Measurements from ENCODE around the gene INKA2.

INKA2 gene

DNA sequence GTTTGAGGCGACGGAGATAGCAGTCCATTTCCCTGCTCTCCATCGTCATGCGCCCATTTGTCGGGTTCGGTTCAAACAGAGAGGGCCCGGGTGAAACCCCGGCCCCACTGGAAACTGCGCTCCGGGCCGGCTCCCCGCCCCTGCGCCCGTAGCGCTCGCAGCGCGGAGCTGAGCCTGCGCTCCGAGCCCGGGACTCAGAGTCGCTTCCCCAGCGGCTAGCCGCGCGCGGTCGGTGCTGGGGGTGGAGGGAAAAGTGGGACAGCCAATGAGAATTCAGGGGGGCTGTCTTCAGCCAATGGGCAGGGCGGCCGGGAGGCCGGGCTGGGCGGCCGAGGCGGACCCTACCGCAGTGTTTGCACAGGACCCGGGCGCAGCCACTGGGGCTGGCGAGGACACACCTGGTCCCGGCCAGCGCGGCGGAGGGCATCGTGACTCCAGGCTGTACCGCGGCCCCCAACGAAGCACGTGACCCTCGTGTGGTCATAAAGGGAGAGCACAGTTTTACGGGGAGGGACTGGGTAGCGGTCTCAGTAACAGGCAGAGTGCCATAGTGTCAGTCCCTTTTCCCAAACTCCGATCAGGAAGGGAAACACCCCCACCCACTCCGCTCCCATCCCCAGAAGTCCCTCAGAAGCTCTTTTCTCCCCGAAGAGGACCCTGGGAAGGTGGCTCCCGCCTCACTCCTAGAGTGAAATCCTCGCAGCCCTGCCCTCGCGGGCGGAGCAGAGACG, at the start of gene INKA2:
Gene INKA2, minus strand, starts transcription at position 202 of the 731 bp plus-strand sequence. Its CDS starts 153 bp downstream, at position 49.
- DNase-seq: peak; percentile 86

DNA sequence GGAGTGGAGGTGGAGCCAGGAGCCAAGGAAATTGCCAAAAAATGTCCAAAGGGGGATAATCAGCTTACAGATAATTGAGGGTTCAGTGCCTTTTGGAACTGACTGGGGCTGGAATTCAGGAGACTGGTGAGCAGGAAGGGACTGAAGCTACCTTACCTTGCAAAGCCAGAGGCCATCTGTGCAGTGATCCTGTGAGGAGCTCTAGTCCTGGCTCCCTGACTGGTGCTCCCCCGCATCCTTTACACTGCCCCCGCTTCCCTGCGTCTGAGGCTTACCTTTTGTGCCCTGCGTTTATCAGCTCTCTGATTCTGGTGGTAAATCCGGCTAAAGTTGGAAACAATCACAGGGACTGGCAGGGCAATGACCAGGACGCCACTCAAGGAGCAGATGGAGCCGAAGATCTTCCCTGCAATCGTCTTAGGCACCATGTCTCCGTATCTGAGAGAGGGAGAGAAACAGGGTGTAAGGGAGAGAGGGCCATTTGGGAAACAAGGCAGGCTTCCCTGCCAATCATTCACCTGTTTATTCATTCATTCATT, 47.5 kb upstream of the INKA2 start:
- DNase-seq: no peak

DNA sequence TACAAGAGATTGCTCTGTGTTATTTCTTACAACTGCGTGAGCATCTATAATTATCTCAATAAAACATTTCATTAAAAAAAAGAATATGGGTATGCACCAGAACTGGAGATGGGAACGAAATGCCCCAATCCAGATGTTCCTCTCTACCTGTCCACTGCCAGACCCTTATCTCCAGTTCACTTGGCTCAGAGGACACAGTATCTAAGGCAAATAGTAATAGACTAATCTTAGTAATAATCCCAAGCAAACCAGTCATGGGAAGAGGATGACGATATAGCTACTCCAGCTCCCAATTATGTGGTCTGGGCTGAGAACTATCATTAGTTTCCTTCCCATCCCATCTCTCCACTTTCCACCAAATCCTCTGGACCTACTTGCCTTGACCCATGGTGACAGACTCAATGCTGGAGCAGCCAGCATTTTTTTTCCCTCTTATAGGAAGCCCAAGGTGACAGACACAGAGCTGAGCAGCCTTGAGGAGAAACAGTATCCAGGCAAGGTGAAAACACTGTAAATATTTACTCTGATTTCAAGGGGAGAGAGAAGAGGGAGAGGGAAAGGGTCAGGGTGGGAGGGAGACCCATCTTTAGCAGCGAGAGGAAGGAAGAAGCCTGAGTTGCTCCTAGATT, 45.2 kb upstream of the INKA2 start:
- DNase-seq: no peak

DNA sequence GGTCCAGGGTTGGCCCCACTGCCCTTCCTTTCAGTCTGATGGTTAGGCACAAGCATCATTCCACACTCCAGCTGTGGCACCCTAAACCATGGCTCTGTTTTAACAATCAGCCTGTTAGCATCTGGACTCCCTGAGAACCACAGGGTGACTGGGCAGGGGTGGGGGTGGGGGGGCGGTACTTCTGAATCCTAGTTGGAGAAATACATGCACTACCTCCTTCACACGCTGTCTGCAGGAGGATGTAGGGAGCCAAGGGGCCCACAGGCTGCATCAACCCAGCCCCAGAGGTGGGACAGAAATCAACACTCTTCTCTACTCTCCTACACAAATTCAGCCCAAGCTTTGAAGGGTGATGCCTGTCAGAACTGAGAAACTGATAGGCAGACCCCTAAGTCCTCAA, 40.4 kb upstream of the INKA2 start:
- DNase-seq: no peak

DNA sequence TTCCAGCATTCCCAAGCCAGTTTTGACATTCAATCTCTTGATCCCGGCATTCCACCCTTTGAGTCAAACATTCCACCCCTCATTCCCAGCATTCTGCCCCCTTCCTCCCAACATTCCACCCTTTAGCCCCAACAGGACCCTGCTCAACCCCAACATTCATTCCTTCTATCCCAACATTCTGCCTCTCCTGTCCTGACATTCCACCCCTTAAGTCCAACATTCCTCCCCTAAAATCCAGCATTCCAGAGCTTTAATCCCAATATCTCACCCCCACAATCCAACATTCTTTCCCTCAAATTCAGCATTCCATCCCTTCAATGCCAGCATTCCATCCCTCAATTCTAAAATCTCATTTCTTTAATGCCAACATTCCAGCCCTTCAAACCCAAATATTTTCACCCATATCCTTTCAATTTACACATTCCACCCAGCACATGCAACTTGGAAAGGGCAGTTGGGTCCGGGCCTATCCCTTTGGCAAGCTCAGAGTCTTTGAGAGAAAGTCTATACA, 39.4 kb upstream of the INKA2 start:
- no peak for DNase-seq

DNA sequence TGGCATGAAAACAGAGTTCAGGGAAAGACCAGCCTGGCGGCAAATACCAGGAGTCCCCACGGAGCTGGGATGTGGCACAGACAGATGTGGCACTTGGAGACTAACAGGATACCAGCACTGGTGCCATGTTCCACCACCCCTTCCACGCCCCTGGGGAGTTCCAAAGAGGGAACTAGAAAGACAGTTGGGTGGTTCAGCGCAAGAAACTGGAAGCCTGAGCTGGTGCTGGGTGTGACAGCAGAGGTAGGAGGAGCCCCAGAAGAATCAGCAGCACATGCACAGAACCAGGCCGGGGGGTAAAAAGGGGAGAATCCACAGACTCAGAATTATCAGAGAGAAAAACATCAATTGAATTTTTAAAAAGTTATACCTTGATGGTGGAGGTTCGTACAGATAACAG, 38.9 kb upstream of the INKA2 start:
- no peak for DNase-seq

DNA sequence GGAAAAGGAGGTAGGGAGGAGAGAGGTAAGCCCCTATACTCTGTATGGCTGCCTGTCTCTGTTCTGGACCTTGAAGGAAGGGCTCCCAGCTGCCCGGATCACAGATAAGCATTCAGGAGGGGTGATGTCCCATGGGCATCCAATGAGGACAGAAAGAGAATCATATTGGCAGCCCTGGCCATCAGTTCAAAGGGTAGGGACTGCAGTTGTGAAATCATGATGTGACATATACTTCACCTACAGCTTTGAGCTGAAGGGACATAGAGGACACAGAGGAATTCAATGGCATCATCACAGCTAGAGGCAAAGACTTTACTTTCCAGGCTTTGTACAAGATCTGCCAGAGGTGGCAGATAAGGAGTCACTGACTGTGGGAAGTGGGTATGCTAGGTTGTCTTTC, 38.1 kb upstream of the INKA2 start:
- DNase-seq: no peak

DNA sequence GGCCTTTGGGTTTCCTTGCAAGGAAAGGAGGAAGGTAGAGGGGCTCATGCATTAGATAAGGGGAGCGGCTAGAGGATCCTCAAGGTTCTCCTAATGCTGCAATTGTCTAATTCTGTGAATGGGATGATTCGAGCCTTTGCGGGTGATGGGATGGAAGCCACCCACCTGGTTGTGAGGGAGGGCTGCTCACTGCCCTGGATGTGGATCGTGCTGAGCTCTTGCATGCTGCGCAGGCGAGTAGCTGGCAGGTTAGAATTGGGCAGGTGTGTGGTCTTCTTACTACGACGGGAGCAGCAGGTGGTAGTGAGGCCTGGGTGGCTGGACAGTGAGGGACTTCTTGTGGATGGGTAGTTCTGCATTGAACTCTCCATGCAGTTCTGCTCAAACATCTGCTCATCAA, 37.7 kb upstream of the INKA2 start:
- DNase-seq: no peak

DNA sequence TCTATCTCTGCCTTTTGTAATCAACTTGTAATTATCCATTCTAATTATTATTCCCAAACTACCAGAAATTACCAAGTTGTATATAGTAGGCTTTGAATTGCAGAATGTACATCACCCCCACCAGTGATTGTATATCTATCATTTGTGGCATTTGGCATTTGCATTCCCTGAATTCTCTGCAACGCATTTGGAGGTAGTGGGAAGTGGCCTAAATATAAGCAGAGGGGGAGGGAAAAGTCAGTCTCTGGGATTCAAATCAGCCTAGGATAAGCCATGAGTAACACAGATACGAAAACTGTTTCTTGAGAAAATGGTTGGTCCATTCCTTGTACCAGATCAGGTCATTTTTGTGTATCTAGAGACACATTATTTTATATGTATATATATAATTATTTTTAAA, 37.2 kb upstream of the INKA2 start:
- no peak for DNase-seq

DNA sequence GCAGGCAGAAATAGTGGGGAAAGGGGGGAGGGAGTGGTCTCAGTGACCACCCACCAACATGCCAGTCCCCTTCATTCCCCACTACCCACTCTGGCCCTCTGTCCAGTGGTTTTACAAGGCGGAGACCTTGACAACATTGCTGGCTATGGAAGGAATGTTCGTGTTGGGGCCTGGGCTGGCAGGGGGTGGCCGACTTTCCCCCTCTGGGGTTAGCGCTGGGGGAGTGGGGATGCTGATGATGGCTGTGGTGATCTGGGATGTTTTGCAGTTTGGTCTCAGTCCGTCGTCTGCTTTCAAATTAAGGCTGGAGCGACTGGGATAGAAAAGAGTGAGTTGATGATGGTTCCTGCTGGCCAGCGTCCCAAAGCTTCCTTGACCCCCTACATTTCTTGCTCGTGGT, 36.8 kb upstream of the INKA2 start:
- no peak for DNase-seq

DNA sequence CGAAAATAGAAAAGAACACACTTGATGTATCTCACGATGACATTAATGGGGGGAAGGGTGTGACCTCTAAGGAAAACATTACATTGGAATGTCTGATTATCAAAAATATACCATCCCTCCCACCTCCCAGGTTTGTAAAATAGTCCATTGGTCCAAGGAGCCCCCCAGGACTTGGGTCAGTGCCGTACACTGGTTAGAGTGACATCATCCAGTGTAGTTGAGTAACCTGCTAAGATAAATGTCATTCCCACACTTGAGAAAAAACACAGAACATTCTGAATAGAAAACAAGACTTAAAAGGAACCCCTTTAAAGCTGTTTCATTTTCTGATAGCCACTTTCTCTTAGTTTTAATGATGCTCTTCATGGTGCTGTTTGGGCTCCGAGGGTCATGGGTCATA, 31.7 kb upstream of the INKA2 start:
- DNase-seq: no peak

DNA sequence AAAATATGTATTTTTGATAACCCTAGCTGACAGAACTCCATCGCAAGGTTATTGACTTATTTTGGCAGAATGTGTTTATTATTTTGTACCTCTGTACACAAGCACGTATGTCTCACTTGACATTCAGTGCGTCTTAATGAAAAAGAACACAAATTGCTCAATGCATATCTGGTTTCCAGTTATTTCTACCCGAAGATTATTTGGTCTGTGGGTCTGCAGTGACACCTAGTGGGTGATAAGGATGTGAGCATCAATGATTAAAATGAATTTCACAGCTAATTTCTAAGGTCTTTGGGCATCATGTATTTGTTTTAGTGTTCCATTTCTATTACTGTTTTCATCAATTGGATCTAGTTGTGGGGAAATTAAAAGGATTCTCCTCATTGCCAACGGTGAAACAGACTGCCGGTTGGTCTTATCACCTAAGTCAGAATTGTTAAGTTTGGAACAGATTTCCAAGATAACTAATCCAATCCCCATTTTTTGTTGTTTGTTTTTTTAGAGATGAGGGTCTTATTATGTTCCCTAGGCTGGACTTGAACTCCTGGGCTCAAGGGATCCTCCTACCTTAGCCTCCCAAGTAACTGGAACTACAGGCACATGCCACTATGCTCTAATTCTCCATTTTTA, 30.4 kb upstream of the INKA2 start:
- peak; percentile 52 for DNase-seq

DNA sequence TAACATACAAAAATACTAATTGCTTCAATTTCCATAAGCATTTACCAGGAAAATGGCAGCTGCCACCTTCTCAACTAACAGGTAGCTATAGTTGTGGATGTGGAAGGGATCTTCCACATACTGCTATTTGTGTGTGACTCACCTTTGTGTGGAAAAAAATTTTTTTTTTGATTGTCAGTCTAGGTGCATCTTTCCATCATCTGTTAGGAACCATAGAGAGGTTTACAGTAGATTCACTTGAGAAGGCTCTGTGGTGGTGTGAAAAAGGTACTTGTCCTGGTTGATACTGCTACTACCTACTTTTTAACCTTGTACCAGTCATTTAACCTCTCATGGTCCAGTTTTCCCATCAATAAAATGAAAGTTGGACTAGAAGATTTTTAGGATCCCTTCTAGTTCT, 29.4 kb upstream of the INKA2 start:
- DNase-seq: no peak

DNA sequence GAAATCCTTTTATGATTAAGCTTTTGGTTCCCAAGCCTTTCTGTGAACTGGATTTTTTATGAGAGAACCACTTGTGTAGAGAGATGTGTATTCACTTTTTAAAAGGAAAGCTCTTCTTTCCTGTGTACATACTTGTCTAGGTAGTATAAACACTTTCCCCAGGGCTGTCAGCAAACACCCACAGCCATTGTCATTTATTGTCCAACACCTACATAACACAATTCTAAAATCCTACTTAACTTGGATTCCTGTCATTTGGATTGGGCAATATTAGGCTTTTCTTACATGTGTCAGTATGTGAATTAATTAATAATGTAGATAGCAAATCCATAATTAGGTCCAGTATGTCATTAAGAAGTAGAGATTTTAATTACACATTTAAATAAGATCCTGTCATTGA, 28.8 kb upstream of the INKA2 start:
- no peak for DNase-seq

DNA sequence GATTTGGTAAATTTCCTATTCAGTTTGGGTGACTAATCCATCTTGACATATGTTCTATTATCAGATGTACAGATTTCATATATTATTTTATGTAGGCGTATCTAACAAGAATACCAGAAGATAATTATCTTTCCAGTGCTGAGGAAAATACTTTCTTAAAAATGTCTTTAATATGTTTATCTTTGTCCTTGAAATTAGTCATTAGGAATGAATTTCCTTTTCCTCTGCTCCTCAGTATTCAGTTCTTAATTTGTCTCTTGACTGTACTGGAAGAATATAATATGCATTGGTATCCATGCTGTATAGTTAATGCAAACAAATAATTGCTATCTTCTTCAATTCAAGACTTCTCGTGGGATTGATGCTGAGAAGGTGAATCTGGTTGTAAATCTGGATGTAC, 23.1 kb upstream of the INKA2 start:
- no peak for DNase-seq

DNA sequence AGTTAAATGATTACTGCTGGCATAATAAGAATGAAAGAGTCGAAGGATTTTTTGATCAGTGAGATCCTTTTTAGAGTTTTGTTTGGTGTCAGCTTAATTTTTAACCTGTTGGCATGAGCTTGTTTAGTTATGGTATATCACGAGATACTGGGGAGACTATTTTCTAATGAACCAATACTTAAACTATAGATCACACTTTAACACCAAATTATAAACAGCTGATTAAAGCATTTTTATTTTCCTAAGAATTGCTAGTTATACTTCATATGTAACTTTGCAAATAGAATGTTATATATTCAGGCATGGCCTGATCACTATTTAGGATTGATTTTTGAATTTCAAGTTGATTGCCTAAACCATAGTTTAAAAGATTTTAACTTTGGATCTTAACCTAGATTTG, 22.5 kb upstream of the INKA2 start:
- DNase-seq: no peak

DNA sequence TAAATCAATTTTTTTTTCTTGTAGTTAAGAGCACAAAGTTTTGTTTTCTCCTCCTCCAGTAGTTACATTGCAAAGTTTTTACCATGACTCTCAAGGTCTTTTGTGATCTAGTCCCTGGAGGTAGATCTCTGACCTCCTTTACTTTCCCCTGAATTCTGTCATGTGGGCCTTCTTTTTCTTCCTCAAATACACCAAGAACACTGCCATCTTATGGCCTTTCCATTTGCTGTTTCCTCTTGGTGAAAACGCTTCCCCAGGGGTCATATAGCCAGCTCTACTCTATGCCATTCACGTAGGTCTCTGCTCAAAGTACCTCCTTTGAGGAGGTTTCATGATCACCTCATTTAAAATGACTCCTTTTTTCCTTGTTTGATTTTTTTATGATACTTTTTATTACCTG, 19.2 kb upstream of the INKA2 start:
- no peak for DNase-seq

DNA sequence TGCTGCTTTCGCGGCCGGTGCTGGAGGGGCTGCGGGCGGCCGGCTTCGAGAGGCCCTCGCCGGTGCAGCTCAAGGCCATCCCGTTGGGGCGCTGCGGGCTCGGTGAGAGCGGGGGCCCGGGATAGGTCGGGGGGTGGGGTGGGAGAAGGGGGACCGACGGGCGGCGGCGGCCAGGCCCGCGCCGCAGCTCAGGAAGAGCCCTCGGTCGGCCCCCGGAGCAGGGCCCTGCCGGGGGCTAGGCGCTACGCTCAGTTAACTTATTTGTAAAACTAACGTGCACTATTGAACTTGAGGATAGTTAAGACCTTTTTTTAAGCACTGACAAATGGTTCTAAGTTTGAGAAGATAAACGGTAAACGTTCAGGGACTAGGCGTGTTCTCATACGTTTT, 16.9 kb upstream of the INKA2 start:
- no peak for DNase-seq

DNA sequence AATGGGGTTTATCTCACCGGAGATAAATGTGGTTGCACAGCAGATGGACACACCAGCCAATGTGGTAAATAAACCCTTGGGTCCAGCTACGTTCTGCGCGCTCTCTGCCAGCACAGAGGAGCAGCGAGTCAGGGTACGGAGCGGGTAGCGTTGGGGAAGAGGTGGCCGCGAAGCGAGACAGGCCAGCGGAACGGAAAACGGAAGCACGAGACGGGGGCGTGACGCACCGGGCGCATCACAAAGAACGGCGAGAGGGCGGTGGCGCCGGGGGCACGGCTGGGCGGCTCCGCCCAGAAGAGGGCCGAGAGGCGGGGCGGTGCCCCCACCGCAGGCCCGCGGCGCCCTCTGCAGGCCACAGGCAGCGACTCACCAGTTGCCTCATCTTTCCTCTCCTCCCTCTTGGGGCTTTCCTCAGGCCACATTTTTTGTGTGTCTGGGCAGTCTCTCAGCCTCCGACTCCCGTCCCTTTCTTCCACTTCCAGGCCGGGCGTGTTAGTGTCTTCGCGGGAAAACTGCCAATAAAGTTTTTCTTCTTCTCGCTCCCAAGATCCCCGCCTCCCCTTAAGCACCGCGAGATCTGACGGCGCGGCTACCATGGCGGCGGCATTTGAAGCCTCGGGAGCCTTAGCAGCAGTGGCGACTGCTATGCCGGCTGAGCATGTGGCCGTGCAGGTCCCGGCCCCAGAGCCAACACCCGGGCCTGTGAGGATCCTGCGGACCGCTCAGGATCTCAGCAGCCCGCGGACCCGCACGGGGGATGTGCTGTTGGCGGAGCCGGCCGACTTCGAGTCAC, 16.3 kb upstream of the INKA2 start, which contains the start of gene DDX20:
Gene DDX20, plus strand, starts transcription at position 571 of the 793 bp plus-strand sequence. Its CDS starts 24 bp downstream, at position 595.
- DNase-seq: peak; percentile 95

DNA sequence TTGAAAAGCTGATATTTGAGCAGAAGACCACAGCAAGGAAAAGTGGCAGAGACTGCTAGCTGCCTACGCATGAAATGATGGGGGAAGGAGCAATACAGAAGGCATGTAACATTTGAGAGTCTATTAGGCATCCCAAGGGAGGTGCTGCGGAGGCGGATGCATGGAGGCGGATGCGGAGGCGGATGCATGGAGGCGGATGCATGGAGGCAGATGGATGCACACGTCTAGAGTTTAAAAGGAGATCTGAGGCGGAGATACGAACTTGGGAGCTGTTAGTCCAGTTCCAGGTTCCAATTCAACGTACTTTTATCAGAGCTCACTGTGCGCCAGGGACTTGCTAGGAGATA, 15.8 kb upstream of the INKA2 start:
- peak; percentile 43 for DNase-seq

DNA sequence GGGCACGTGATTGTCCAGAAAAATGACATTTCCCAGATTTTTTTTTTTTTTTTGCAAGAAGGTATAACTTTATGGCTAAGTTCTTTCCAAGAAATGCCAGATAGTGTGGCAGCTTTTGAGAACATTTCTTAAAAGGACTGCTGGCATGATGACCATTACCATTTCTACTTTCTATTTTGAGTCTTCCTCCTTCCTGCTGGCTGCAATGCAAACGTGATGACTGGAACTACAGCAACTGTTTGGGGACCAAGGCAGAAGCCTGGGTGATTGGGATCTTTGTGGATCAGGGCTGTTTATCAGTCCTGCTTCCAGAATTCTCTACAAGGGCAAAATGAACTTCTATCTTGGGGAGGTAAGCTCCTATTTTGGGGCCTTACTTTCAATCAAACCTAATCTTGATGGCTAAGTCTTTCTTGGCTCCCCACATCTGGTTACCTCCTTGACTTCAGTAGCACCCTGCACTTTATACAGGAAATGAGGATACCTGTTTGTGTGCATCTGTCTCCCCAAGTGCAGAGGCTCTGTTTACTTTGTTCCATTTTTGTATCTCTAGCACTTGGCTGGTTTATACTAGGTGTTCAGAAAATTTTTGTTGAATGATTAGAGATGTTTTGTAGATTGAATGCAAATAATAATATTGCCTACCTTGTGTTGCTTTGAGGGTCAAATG, 12.8 kb upstream of the INKA2 start:
- DNase-seq: no peak

DNA sequence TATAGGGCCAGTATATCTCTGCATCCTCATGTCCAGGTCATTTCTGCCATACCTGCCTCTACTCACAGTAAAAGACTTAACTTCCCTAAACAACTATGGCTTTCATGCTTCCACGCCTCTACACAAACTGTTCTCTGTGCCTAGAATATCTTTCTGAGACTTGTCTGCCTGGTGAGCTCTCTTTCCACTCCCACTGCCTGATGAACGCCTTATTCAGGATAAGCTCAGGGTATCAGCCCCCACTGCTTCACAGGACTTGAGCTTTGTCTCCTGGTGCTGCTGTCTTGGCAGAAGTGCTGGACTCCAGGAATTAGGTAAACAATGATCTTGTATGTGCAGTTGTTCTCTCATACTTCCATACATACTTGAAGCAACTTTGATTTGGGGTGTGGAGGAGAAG, 11.7 kb upstream of the INKA2 start:
- DNase-seq: no peak

DNA sequence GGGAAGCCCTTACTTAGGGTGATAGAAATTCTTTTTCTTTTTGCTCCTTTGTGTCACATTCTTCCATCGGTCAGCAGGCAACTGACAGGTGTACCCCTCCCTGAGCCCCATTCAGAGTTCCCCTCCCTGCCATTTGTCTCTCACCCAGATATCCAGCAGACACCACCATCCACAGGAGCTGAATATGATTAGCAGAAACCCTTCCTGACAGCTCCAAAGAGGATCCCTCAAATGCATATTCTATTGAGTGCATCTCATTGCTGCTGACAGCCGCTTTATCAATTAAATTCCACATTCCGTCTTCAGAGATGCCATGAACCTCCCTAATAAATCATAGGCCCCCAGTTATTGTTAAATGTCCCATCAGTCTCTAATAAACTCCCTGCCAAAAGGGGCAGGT, 10.4 kb upstream of the INKA2 start:
- no peak for DNase-seq

Measured in activated CD4-positive, alpha-beta T cell treated with anti-CD3 and anti-CD28 coated beads for 48 hours (primary cell).